HFFc6 (cell line): Measurements from ENCODE around the gene ANKS1A. TPM values are rescaled to one million over a fixed set of nuclear protein-coding genes. Genes with fewer than 3 reads are reported as not detected.

Experiments
- DNase-seq: peaks from one replicate; pipeline ENCODE4 v3.0.0-alpha.2; 2018
- H3K27ac Mint-ChIP-seq: 2 replicates; pipeline ENCODE4 v1.8.0; 2020; ENCODE audit warnings: mild to moderate bottlenecking, mixed read lengths
- H3K27me3 Mint-ChIP-seq: 2 replicates; pipeline ENCODE4 v1.8.0; 2021; ENCODE audit warnings: mild to moderate bottlenecking, moderate library complexity, mixed read lengths; ENCODE audit not compliant: insufficient read depth
- H3K36me3 Mint-ChIP-seq: 2 replicates; pipeline ENCODE4 v1.8.0; 2021; ENCODE audit warnings: low read depth, mixed read lengths
- H3K4me1 Mint-ChIP-seq: 2 replicates; pipeline ENCODE4 v1.8.0; 2020; ENCODE audit warnings: low read depth, mixed read lengths
- H3K4me3 Mint-ChIP-seq: 2 replicates; pipeline ENCODE4 v1.8.0; 2020; ENCODE audit warnings: mild to moderate bottlenecking, moderate library complexity, mixed read lengths
- H3K9me3 Mint-ChIP-seq: 2 replicates; pipeline ENCODE4 v1.8.0; 2020; ENCODE audit warnings: mild to moderate bottlenecking, mixed read lengths
- total RNA-seq, 6 experiments: library from RNA; stranded (reverse); fragmentation: NEBNext Ultra II Directional; extraction: Animal tissue kit (Norgen Biotek cat#: 25700); gene quantifications; 2 replicates in 1 of 6; 3 replicates in 5 of 6; pipeline ENCODE4 v1.2.3, GENCODE V29; 2021
- TF ChIP-seq, protein P1 (sequence below): fragments of 200-600 bp; sonication (generic); IDR thresholded peaks from 2 replicates; pipeline ENCODE4 v1.5.0; 2021; ENCODE audit warnings: antibody characterized with exemption, mild to moderate bottlenecking

The ANKS1A gene
- total RNA-seq, 6 experiments from 2014 or later = 11.6 to 13.5 (median 13.1) TPM

DNA sequence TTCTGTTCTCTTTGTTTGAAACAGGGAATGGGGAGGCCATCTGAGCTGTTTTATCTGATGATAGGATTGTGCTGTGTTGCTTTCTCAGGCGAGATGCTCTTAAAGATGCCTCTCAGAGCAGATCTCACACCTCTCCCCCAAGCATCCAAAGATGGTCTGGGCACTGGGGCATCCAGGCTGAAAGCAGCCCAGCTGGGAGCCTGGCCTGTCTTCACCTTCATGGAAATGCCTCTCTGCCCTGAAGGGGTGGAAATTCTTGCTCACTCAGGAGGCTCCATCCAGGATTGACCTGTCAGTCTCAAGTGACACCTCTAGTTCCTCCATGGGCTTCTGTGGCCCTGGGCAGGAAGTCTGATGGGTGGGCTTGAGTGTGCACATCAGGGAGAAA is 165.7 kb downstream of the ANKS1A start:
- TF ChIP-seq, protein P1, sequence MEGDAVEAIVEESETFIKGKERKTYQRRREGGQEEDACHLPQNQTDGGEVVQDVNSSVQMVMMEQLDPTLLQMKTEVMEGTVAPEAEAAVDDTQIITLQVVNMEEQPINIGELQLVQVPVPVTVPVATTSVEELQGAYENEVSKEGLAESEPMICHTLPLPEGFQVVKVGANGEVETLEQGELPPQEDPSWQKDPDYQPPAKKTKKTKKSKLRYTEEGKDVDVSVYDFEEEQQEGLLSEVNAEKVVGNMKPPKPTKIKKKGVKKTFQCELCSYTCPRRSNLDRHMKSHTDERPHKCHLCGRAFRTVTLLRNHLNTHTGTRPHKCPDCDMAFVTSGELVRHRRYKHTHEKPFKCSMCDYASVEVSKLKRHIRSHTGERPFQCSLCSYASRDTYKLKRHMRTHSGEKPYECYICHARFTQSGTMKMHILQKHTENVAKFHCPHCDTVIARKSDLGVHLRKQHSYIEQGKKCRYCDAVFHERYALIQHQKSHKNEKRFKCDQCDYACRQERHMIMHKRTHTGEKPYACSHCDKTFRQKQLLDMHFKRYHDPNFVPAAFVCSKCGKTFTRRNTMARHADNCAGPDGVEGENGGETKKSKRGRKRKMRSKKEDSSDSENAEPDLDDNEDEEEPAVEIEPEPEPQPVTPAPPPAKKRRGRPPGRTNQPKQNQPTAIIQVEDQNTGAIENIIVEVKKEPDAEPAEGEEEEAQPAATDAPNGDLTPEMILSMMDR = no peak
- no peak for DNase-seq
- no peak overlapping the region for H3K4me3 Mint-ChIP-seq
- H3K27ac Mint-ChIP-seq = no peak overlapping the region
- H3K27me3 Mint-ChIP-seq = no peaks in the 10 kb centered on the region; the same call in 1 of the 2 replicates
- H3K36me3 Mint-ChIP-seq = peaks cover 4% of the 10 kb centered on the region; the same call in 1 of the 2 replicates
- H3K4me1 Mint-ChIP-seq = no peaks in the 10 kb centered on the region
- no peaks in the 10 kb centered on the region for H3K9me3 Mint-ChIP-seq

DNA sequence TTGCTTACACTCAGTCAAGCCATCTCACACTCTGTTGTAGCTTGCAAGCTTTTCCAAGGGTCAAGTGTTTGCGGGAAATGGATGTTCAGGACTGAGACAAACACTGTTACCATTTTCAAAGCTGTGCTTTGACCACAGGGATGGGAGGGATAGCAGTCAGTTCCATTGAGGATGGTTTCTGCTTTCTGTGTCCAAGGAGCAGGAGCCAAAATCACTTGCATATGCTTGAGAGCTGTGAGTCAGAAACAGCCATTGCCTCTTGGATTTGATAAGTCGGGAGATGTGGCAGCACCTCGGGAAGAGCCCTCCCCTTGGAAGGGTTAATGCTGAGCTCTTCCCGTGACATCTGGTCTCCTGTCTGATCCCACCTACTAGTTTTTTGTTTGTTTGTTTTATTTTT is 166.8 kb downstream of the ANKS1A start:
- Mint-ChIP-seq H3K27me3 (no peaks in the 10 kb centered on the region; the same call in 1 of the 2 replicates), H3K36me3 (peaks cover 4% of the 10 kb centered on the region; the same call in 1 of the 2 replicates), H3K9me3 (no peaks in the 10 kb centered on the region), H3K4me3 (no peak overlapping the region), H3K27ac (no peak overlapping the region), H3K4me1 (peaks cover 1% of the 10 kb centered on the region)
- DNase-seq = no peak
- TF ChIP-seq, protein P1 = no peak

DNA sequence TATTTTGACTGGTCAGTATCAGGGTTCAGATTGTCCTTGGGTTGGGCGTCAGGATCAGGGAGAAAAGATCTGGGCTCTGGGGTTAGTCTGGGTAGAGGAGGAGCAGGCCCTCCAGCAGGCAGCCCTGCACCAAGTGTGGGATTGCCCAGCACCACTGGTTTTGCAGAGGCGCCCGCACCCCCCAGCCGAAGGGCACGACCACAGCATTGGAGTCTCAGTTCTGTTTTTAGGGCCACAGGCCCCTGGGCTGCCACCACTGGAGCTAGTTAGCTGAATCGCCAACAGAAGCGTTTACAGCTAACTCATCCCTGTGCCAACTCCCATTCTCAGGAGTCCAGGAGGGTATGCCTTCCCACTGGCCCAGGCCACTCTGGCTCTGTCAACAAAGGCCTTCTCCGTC is 167.9 kb downstream of the ANKS1A start:
- TF ChIP-seq, protein P1 = no peak
- Mint-ChIP-seq H3K4me1 (peaks cover 12% of the 10 kb centered on the region), H3K36me3 (peaks cover 4% of the 10 kb centered on the region; the same call in 1 of the 2 replicates), H3K4me3 (no peak overlapping the region), H3K9me3 (no peaks in the 10 kb centered on the region), H3K27me3 (no peaks in the 10 kb centered on the region; the same call in 1 of the 2 replicates), H3K27ac (no peak overlapping the region)
- no peak for DNase-seq

DNA sequence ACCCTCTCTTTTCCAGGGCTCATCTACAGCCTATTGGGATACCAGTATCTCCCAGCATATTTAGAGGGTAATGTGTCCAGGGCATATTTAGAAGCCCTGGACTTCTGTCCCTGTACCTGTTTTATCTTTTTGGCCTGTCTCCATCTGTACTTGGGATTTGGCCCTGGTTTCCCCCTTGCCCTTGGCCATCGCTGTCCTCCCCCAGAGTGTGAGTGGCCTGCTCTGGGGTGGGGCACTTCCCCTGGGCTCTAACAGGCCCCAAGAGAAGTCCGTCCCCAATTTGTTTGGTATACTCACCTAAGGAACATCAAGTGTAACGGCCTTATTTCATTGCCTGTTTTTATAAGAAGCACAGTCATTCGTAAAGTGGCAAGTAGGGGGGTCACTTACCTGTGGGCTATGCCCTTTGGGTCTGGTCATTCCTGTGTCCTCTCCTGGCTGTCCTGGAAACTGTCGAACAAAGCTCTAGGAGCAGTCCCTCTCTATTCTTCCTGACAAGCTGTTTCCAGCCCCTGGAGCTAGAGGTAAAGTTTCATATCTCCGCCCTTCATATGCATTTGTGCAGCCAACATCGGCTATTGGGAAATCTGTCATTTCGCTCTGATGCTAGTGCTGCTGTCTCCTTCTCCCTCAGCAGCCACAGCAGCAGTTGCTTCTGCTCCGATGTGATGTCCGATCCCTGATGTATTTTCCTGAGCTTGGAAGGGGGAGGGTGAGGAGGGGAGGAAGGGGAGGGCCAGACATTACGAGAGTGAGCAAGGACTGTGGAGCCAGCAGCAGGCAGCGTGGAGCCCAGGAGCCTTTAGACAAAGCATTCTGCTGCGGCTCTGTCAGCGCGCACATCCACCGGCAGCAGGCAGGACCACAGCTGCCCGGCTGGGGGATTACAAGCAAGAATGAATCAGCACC is 168.6 kb downstream of the ANKS1A start:
- H3K4me1 Mint-ChIP-seq = peaks cover 14% of the 10 kb centered on the region
- TF ChIP-seq, protein P1 = no peak
- no peak overlapping the region for H3K27ac Mint-ChIP-seq
- no peak overlapping the region for H3K4me3 Mint-ChIP-seq
- no peak for DNase-seq
- H3K36me3 Mint-ChIP-seq = peaks cover 4% of the 10 kb centered on the region; the same call in 1 of the 2 replicates
- H3K9me3 Mint-ChIP-seq = no peaks in the 10 kb centered on the region
- H3K27me3 Mint-ChIP-seq = no peaks in the 10 kb centered on the region; the same call in 1 of the 2 replicates

DNA sequence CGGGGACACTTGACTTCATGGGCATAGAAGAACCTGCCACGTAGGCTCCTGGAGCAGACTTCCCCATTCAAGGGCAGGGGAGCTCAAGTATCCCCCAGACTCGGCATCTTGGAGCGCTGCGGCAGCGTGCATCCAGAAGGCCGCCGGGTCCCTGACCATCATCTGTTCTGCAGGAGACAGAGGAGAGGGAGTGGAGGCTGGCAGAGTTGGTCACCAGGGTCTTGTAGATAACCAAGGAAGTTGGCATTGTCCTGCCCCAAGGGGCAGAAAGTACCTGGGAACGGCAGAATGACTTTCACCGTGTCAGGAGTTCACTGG is 169.3 kb downstream of the ANKS1A start:
- Mint-ChIP-seq H3K36me3 (peaks cover 4% of the 10 kb centered on the region; the same call in 1 of the 2 replicates), H3K27ac (no peak overlapping the region), H3K9me3 (no peaks in the 10 kb centered on the region), H3K4me1 (peaks cover 14% of the 10 kb centered on the region), H3K4me3 (no peak overlapping the region), H3K27me3 (no peaks in the 10 kb centered on the region; the same call in 1 of the 2 replicates)
- TF ChIP-seq, protein P1 = no peak
- DNase-seq = no peak
